Endometrial microvascular endothelial cells (primary cell): ENCODE results near the gene RASL10A. TPM values are rescaled to one million over a fixed set of nuclear protein-coding genes. Genes with fewer than 3 reads are reported as not detected.

Experiments
- total RNA-seq: library from RNA; depleted of rRNA; stranded (reverse); fragments of >200 nt; gene quantifications from one replicate; pipeline ENCODE4 v1.2.3, GENCODE V29; 2015; ENCODE audit errors: inconsistent ontology term

RASL10A gene
- total RNA-seq, 1 donor from 2014 or later = not detected

Other genes with a start within 250 kb of the RASL10A start
- 0.28 TPM for gene KREMEN1, start 242.7 kb downstream of the RASL10A start, total RNA-seq
- not detected for gene EMID1, start 109.8 kb downstream of the RASL10A start, total RNA-seq
- 30.8 TPM for gene RHBDD3, start 47.7 kb downstream of the RASL10A start, total RNA-seq
- 196 TPM for gene EWSR1, start 47.4 kb downstream of the RASL10A start, total RNA-seq
- 39.6 TPM for gene GAS2L1, start 9.0 kb downstream of the RASL10A start, total RNA-seq
- 112 TPM for gene AP1B1, start 72.9 kb upstream of the RASL10A start, total RNA-seq
- not detected for gene RFPL1, start 122.9 kb upstream of the RASL10A start, total RNA-seq
- 0.93 TPM for gene NEFH, start 164.5 kb upstream of the RASL10A start, total RNA-seq
- 47.7 TPM for gene THOC5, start 238.1 kb upstream of the RASL10A start, total RNA-seq